Activated CD4-positive, alpha-beta T cell treated with anti-CD3 and anti-CD28 coated beads for 48 hours (primary cell): Measurements from ENCODE around the gene FAM222A.

ENCODE experiments used
- DNase-seq: peaks from one replicate; pipeline ENCODE4 v3.0.0-alpha.2; 2020

Gene FAM222A

GRCh38 chr12:109779382-109779781, 65.8 kb downstream of the FAM222A start:
- no peak for DNase-seq

- DNase-seq, result no peak
Measured at GRCh38 chr12:109781668-109782325, 68.2 kb downstream of the FAM222A start.

- no peak for DNase-seq
Measured at GRCh38 chr12:109782326-109782703, 68.7 kb downstream of the FAM222A start.

GRCh38 chr12:109783135-109783964, 69.7 kb downstream of the FAM222A start:
- DNase-seq, result no peak

GRCh38 chr12:109783965-109784244, 70.3 kb downstream of the FAM222A start:
- no peak for DNase-seq

GRCh38 chr12:109785854-109786253, 72.2 kb downstream of the FAM222A start:
- no peak for DNase-seq

GRCh38 chr12:109786799-109787198, 73.2 kb downstream of the FAM222A start:
- no peak for DNase-seq

GRCh38 chr12:109789526-109790048, 76.0 kb downstream of the FAM222A start:
- no peak for DNase-seq

GRCh38 chr12:109792992-109793391, 79.4 kb downstream of the FAM222A start:
- no peak for DNase-seq

- no peak for DNase-seq
Measured at GRCh38 chr12:109793411-109793810, 79.8 kb downstream of the FAM222A start.

- DNase-seq, result no peak
Measured at GRCh38 chr12:109793826-109794501, 80.3 kb downstream of the FAM222A start.

GRCh38 chr12:109795023-109795422, 81.4 kb downstream of the FAM222A start:
- DNase-seq, result no peak

GRCh38 chr12:109796057-109796456, 82.4 kb downstream of the FAM222A start:
- DNase-seq, result no peak

GRCh38 chr12:109797905-109798669, 84.5 kb downstream of the FAM222A start:
- DNase-seq, result peak; percentile 11

GRCh38 chr12:109798691-109799090, 85.1 kb downstream of the FAM222A start:
- no peak for DNase-seq

- DNase-seq, result no peak
Measured at GRCh38 chr12:109800536-109800935, 86.9 kb downstream of the FAM222A start.

- DNase-seq, result no peak
Measured at GRCh38 chr12:109802828-109803227, 89.2 kb downstream of the FAM222A start.

- no peak for DNase-seq
Measured at GRCh38 chr12:109803678-109804077, 90.1 kb downstream of the FAM222A start.

- peak; percentile 71 for DNase-seq
Measured at GRCh38 chr12:109804820-109805761, 91.5 kb downstream of the FAM222A start.

- DNase-seq, result no peak
Measured at GRCh38 chr12:109807954-109808643, 94.5 kb downstream of the FAM222A start.
